HG02571 (cell line): ENCODE data around the gene KREMEN1.
"Not testable (repeated sequence)": the region's sequence is repeated elsewhere in the genome, so short reads cannot be mapped to it uniquely, and the experiment has no call there.

Experiments
- ATAC-seq: cut with Tn5 transposase; IDR thresholded peaks from one replicate; pipeline ENCODE4 v1.9.1; 2021; ENCODE audit warnings: mild to moderate bottlenecking, moderate library complexity; ENCODE audit not compliant: unreplicated experiment

The KREMEN1 gene

GRCh38 chr22:29102300-29102699, 29.5 kb downstream of the KREMEN1 start:
- ATAC-seq, result no peak

- ATAC-seq, result no peak
Measured at GRCh38 chr22:29103121-29103520, 30.3 kb downstream of the KREMEN1 start.

- no peak for ATAC-seq
Measured at GRCh38 chr22:29105468-29105867, 32.6 kb downstream of the KREMEN1 start.

GRCh38 chr22:29106839-29107238, 34.0 kb downstream of the KREMEN1 start:
- ATAC-seq, result no peak

GRCh38 chr22:29108137-29108536, 35.3 kb downstream of the KREMEN1 start:
- no peak for ATAC-seq

- ATAC-seq, result no peak
Measured at GRCh38 chr22:29109822-29110221, 37.0 kb downstream of the KREMEN1 start.

GRCh38 chr22:29110946-29111345, 38.1 kb downstream of the KREMEN1 start:
- ATAC-seq, result no peak

GRCh38 chr22:29112121-29112520, 39.3 kb downstream of the KREMEN1 start:
- ATAC-seq, result no peak

GRCh38 chr22:29112681-29113080, 39.8 kb downstream of the KREMEN1 start:
- ATAC-seq, result no peak

GRCh38 chr22:29113319-29113718, 40.5 kb downstream of the KREMEN1 start:
- no peak for ATAC-seq

GRCh38 chr22:29114392-29114791, 41.6 kb downstream of the KREMEN1 start:
- ATAC-seq, result no peak

- no peak for ATAC-seq
Measured at GRCh38 chr22:29115682-29116288, 43.0 kb downstream of the KREMEN1 start.

GRCh38 chr22:29116397-29117123, 43.7 kb downstream of the KREMEN1 start:
- ATAC-seq, result no peak

GRCh38 chr22:29117799-29118477, 45.1 kb downstream of the KREMEN1 start:
- no peak for ATAC-seq

GRCh38 chr22:29120098-29120912, 47.5 kb downstream of the KREMEN1 start:
- ATAC-seq, result not testable (repeated sequence)

GRCh38 chr22:29121124-29121523, 48.3 kb downstream of the KREMEN1 start:
- no peak for ATAC-seq

- no peak for ATAC-seq
Measured at GRCh38 chr22:29122041-29122440, 49.2 kb downstream of the KREMEN1 start.

- no peak for ATAC-seq
Measured at GRCh38 chr22:29124777-29125442, 52.1 kb downstream of the KREMEN1 start.

GRCh38 chr22:29125443-29125778, 52.6 kb downstream of the KREMEN1 start:
- no peak for ATAC-seq

- no peak for ATAC-seq
Measured at GRCh38 chr22:29125844-29126243, 53.0 kb downstream of the KREMEN1 start.
